Stimulated activated CD8-positive, alpha-beta memory T cell treated with anti-CD3 and anti-CD28 coated beads, Interleukin-2, amount 100 ng/mL, for 1 hour (primary cell): ENCODE results near the gene ADAMTS17.

ENCODE experiments used
- DNase-seq, 2 donors: peaks; one replicate each; pipeline ENCODE4 v3.0.0-alpha.2; 2020; ENCODE audit warnings: low read depth in 2 of 2

The ADAMTS17 gene

DNA sequence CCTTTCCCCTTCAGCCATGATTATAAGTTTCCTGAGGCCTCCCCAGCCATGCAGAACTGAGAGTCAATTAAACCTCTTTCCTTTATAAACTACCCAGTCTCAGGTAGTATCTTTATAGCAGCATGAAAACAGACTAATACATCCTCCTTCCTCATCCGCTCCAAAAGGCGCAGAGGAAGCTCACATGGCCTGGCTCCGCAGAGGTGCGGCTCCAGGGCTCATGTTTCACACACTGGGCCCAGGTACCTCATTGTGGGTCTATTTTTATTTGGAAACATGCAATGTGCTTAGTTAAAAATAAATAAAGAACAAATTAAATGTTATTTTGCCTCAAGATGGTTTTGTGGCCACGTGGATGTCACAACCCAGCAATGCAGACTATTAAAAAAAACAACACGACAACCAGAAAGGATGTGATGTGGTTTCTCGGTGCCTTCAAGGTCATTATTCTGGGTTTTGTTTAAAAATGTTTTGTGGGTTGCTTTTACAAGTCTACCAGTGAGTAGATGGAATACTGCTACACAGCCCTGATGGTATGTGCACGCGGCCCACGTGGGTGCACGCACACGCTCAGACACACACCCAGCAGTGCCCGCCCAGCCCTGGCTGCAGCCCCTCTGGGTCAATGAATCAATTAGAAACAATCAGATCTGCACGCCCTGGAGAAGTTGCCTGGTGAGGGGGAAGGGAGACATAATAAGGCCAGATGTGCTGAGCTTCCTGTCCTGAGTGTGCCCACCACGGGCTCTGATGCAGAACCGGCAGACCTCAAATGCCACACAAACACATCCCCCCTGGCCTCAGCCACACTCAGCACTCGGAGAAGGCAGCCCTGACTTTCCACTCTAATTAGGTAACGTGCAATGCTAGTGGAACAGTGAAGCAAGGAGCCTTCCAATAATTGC lies 140.1 kb downstream of the ADAMTS17 start:
- DNase-seq, result no peak

DNA sequence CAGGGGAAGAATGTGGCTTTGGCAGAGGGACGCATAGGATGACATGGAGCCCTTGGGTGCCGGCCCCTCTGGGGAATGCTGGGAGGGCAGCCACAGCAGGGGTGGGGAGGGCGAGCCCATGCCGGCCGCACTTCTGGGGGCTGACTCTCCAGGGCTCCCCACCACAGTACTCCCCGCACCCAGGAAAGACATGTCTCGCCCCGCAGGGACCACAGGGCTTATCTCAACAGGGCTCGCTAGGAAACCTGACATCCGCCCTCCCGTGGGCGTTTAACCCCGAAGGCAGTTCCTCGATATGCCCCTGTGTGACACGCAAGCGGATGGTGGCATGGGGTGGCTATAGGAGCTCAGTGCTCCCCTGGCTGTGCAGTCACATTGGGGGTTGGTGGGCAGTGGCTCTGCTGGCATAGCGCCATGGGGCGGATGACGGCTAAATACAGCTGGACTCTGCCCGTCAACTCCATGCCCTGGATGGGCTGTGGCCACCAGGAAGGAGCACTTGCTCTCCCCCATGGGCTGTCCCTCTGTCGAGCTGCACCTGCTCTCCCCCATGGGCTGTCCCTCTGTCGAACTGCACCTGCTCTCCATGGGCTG lies 141.4 kb downstream of the ADAMTS17 start:
- no peak for DNase-seq

DNA sequence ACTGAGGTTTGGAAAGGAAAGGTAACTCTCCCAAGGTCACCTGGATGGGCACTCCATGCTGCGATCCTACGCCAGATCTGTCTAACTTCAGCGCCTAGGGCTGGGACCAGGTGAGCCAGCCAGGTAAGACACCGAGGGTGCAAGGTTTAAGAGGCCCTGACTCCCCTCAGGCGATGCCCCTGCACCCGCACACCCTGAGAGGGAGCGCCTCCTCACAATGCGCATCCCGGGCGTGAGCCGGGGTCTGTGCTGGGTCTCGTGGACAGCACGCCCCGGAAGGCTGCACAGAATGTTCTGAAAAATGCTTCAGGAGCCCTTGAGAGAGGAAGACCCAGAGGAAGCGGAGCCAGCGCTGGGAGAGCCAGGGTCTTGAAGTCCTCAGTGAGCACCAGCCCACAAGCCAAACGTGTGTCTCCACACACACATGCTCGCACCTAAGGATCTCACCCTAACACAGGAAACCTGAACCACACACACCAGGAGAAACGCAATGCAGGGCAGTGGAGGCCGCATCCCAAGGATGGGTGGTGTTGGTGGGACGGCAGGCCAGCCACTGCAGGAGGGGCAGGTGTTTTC lies 142.0 kb downstream of the ADAMTS17 start:
- DNase-seq, result no peak

DNA sequence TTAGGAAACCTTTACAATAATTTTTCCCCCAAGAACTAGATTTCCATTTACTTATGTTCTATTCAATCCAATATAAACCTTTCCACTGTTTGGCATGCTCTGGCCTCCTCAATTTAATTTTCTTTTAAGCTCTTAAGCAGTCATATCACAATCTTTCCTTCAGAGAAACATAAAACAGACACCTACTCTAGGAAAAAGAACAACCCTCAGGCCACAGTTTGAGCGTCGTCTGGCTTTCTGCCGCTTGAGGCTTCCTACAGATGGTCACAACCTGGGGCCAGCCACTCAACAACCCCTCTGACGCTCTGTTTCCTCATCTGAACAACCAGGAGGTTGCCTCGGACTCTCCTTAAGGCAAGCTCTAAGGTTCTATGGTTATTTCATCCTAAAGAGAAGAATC lies 143.3 kb downstream of the ADAMTS17 start:
- DNase-seq, result no peak

DNA sequence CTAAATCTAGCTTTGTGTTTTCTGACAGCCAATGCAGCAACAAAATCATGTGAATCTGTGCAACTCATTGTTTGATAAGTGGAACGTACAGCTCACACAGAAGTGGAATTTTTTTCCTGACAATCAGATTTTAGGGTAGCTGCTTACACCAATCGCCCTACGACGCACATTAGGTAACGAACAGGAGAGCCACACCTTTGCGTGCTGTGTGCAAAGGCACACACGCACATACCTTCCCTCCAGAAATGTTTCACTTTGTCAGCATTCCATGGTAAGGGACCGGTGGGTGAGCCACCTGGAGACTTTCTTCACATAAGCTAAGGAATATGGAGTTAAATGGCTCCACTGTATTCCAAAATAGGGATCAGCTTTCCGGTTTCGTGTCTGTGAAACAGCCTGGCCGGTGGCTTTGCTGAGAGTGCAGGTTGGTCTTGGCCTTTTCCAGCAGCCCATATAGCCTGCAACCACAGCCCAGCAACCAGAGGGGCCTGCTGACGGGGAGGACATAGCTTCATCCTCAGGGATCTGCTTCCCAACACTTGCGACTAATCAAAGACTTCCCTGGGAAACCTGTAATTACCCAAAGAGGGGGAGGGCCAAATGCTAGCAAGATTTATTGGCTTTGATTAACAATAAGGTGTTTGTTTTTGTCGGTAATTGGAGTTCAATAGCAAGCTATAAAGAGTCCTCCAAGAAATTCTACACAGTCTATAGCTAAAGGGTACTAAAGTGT lies 145.3 kb downstream of the ADAMTS17 start:
- DNase-seq, result no peak

DNA sequence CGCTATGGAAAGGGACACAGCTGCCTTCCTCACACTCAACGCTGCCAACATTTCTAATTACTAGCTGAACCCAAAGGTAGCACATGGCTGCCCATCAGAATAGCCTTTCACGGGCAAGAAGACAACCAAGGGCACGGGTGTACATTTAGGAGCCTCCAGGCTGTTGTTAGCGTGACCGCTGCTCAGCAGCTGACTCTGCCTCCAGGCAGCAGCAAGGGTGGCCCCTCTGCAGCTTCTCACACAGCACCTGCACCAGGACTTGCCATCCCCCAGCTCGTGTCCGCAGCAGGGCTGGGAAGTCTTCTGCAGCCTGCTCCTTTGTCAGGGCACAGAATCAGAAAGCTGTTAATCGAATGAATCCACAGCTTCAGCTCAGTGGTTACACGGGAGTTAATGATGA lies 146.8 kb downstream of the ADAMTS17 start:
- no peak for DNase-seq

DNA sequence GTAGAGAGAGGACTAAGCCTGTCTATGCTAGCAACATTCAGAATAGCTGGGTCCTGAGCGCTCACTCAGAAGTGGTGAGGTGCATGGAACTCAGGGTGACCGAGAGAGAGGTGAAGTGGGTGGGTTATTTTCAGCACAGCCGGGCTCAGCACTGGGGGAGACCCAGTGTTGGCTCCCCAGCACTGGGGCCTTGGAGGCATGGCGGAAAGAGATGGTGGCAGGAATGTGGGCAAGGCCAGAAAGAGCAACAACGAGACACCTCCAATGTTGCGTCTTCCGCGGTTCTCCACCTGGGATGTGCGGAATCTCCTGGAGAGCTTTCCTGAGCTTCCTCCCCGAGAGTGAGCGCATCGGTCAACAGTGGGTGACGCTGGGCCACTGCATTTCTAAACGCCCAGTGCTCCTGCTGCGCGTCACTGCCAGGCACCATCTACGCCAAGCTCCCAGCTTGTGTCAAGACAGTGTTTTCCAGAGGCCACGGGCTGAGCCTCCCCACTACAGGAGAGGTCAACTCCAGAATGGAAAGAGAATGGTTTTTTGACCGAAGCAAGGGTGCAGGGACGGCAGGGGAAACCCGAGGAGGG lies 148.4 kb downstream of the ADAMTS17 start:
- DNase-seq, result no peak

DNA sequence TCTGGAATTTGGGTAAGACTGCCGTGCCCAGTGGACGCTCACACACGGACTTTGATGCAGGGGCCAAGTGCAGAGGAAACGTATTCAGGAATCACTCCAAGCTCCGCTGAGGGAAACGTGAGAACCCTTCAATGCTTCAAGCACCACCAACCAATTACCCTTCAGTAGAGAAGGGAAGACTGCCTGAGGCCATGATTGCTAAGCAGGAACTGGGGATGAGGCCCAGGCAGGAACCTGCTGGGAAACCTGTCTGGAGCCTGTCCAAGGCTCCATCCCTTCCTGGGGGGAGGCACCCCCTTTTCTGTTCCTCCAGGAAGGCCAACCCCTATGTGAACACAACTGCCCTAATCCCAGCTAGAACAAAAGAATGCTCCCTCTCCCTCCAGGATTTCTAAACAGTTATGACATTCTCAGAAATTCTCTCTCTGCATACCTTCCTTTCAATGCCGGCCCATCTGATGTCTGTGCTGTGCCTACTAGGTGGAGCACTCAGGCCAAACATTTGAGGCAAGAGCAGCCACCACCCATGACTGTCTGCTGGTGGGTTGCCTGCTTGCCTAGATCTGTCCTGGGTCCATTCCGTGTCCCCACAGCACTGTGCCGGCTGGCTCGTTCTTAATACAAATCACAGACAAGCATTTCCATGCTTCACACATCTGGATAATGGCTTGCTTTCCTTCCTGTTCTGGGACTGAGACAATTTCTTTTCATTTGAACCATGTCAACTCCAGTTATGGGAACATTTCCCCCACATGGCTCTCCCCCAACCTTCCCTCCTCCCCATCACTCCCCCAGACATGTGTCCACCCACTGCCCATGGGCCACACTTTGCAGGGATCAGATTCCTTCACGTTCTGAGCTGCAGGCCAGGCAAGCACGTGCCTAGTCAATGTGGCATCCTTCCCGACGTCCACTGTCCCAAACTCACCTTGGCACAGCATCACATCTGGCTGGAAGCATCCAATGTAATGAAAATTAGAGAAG lies 149.4 kb downstream of the ADAMTS17 start:
- DNase-seq, result no peak

DNA sequence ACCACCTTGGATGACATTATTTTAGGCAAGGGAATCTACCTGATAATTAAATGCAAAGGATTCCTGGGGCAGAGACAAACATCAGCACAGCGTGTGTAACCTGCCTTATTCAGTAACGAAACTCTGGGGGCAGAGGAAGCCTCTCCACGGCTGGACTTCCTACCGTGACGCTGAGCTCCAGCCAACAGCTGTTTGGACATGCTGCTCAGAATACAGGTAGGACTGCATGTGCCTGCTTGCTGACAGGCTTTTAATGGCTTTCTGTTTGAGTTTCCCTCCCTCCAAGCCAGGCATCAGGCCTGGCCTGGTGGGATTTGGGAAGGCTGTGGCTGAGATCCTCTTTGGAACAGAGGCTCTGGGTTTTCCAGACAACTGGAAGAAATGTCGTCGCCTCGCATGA lies 150.6 kb downstream of the ADAMTS17 start:
- no peak for DNase-seq

DNA sequence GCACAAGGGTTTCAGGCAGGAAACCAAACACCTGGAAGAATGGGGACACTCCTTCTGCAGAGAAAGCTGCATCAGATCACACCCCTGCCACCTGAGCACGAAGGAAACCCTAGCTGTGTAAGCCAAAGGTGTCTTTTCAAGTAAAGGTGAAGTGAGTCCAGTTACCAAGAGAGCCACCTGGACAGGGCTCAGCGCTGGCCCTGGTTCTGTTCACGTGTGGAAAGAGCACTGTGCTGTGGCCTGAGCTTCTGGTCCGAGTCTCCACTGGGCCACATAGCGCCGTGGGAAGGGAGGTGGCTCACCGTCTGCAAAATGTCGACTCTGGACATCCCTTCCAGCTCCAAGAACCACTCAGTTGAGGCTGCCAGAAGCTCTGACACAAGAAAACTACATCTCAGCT lies 151.1 kb downstream of the ADAMTS17 start:
- no peak for DNase-seq

DNA sequence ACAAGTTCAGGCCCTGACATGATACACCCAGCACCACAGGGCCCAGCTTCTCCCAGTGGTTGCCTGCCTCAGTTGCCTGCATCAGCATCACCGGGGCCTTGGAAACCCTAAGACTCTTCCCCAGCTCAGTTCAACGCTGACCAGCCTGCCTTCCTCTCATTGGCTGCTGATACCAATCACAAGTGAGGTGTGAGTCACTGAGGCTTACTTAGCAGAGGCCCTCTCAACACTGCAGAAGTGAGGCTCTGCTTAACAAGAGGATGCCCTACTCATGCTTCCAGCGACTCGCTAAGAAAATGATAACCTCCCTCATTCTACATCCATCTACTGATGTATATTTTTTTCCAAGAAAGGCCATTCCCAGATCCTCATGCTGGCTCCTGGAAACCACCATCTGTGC lies 151.9 kb downstream of the ADAMTS17 start:
- no peak for DNase-seq

DNA sequence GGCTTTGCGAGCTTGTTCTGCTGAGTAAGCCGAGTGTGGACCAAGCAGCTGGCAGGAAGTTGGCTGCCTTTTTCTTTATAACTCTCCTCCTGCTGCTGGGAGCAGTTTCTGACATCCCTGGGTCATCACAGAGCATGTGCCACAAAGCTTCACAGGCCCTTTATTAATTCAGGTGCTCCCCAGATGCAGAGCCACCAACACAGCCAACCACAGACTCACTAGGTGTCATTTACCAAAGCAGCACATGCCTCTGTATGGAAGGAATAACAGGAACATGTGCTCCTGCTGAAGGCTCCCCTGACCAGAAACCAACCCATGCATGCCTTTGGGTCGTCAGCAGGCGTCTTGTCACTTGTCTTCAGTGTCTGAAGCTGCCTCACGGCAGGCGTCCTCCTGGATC lies 152.5 kb downstream of the ADAMTS17 start:
- no peak for DNase-seq

DNA sequence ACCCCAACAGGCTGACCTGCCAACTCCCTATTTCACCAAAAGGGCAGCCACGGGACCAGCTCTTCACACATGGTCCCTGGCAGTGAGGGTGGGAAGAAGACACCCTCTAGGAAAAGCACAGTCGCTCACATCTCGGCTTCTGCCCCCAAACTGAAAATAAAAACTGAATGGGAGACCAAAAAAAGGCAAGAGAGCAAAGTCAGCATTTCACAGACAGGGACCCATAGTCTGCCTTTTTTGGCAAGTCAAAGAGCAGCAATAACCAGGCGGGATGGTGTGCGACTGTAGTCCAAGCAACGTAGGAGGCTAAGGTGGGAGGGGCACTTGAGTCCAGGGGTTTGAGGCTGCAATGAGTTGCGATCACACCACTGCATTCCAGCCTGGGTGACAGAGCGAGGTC lies 154.1 kb downstream of the ADAMTS17 start:
- no peak for DNase-seq

DNA sequence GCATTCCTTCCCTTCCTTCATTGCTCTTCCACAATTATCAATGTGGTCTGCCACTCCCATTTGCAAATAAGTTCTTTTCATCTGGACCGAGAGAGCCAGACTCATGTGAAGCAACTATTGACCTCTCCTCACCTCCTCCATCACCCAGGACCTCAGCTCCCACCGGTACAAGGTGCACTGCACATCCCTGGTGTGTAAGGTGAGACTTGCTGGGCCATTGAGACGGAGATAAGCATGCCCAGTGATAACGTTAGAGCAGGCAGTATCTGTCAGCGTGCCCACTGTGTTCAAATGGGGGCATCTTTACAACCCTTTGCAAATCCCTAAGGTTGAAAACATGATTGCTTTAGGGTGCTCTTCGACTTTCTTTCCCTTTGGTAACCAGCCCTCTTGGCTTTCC lies 154.8 kb downstream of the ADAMTS17 start:
- DNase-seq, result no peak

DNA sequence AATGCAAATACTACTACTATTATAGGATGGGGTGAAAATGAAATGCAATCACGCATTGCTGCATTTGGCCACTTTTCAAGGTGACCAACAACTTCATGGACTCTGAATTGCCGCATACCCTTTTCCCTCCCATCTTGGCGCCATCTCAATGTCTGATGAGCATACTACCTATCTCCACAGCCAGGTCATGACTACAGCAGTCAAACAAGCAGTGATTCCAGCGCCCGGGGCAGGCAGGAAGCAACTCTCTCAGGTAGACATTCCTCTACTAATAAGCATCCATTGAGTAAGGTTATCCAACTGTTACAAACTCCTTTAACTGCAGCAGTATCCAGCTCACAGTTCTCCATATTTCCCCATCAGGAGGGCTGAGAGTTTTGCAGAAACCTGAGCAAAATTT lies 155.4 kb downstream of the ADAMTS17 start:
- no peak for DNase-seq

DNA sequence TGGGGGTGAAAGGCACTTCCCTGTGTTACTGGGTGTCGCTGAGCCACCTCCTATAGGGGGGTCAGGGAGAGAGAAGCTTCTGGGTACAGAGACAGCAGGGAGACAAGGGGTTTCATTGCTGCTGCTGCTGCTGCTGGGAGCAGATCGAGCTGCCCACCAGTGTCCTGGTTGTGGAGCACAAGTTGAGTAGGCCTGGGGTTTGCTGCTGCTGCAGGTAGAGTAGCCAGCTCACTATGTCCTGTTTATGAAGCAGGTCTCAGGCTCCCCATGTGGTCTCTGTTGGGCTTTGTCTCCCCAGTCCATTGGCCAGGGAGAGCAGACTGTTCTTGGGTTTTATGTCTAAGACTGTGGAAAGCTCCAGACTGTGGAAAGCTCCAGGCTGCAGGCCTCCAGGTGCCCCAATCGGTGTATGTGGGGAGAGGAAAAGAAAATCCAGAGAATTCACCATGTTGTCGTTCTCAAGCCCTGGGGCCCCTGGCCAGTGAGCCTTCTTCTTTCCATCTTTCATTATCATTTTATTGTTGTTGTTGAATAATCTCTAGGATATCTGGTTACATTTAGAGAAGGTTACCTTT lies 157.8 kb downstream of the ADAMTS17 start:
- no peak for DNase-seq

DNA sequence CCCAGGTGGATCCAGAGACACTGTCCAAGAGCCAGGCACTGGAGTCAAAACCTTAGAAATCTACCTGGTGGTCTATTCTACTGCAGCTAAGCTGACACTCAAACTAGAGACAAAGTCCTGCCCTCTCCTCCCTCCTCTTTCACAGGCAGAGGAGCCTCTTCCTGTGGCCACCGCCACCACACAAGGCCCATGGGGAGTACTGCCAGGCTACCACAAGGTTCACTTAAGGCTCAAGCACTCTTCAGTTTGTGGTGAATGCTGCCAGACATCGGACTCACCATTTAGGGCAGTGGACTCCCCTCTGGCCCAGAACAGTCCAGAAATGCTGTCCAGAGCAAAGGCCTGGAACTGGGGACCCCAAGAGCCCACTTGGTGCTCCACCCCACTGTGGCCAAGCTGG lies 160.9 kb downstream of the ADAMTS17 start:
- DNase-seq, result no peak

DNA sequence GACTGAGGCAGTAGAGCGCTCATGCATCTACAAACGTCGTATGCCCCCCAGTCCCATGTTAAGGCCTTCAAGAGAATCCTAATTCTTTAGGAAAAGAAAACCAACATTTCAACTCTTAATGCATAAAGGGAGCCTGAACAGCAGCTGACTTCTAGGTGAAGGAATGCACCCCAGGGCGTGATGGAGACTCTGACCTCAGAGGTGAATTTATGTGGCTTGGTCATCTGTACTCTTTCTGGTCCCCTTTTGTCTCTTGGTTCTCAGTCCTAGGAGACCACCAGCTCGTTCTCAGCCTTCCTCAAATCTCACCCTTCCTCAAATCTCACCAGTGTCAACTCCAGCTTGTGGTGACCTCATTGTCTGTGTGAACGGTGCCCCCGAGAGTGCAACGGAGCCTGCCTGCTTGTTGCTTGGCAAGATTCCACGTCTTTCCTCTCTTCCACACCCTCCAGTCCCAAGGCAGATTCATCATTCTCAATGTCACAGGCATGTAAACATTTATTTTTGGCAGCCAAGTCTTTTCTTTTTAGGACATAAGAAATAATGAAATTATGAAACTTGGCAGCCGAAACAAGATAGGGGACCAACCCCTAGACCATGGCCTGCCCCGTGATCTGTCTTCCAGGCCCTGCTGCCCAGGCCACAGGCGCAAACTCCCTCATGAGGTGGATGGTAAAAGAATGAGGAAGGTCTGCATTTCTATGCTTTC lies 166.2 kb downstream of the ADAMTS17 start:
- DNase-seq, result no peak

DNA sequence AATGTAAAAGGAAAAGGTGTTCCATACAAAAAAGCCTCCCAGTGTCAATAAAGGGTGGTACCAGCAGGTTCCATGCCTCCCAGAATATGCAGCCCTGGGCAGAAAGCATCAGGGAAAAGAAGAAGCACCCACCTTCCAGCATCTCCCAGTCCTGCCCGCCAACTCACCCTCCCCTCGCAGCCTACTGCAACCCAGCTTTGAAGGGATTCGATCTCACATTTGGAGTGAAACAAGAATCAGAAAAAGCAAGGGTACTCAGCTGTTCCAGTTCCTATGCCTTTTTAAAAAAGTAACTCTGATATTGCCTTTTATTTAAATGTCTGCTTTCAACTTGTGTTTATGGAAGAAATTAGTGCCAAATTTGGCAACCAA lies 166.9 kb downstream of the ADAMTS17 start:
- no peak for DNase-seq
